GM08714 (cell line): ENCODE data around the gene HMGB4.

Experiments used
- H3K4me3 ChIP-seq: fragments of 200-500 bp; sonication (Bioruptor generic); 2 replicates; pipeline ENCODE4 v1.5.1; 2014; ENCODE audit warnings: mild to moderate bottlenecking, low read length, inconsistent platforms
- ZNF274 ChIP-seq: IDR thresholded peaks from 2 replicates; pipeline ENCODE4 v1.6.1; 2012; ENCODE audit warnings: mild to moderate bottlenecking, low read depth, low read length

The HMGB4 gene

GRCh38 chr1:33864460-33865389 lies 846 bp downstream of the HMGB4 start:
- no peak for TF ChIP-seq ZNF274
- H3K4me3 ChIP-seq: no peak overlapping the region

- no peak for TF ChIP-seq ZNF274
- H3K4me3 ChIP-seq: no peak overlapping the region
Observed at GRCh38 chr1:33866281-33866680, 2.4 kb downstream of the HMGB4 start.

- no peak for TF ChIP-seq ZNF274
Observed at GRCh38 chr1:33867684-33868083, 3.8 kb downstream of the HMGB4 start.

GRCh38 chr1:33872275-33872674 lies 8.4 kb downstream of the HMGB4 start:
- H3K4me3 ChIP-seq: no peak overlapping the region
- no peak for TF ChIP-seq ZNF274

More at GRCh38 chr1:33867684-33868083, 3.8 kb downstream of the HMGB4 start:
- H3K4me3 ChIP-seq: no peak overlapping the region

- H3K4me3 ChIP-seq: no peak overlapping the region
- no peak for TF ChIP-seq ZNF274
Observed at GRCh38 chr1:33872683-33873082, 8.8 kb downstream of the HMGB4 start.

- TF ChIP-seq ZNF274: no peak
- no peak overlapping the region for H3K4me3 ChIP-seq
Observed at GRCh38 chr1:33874636-33875035, 10.8 kb downstream of the HMGB4 start.

- no peak overlapping the region for H3K4me3 ChIP-seq
- no peak for TF ChIP-seq ZNF274
Observed at GRCh38 chr1:33875862-33876261, 12.0 kb downstream of the HMGB4 start.

- TF ChIP-seq ZNF274: no peak
- H3K4me3 ChIP-seq: no peak overlapping the region
Observed at GRCh38 chr1:33876970-33877650, 13.2 kb downstream of the HMGB4 start.

- H3K4me3 ChIP-seq: no peak overlapping the region
- TF ChIP-seq ZNF274: no peak
Observed at GRCh38 chr1:33878392-33878791, 14.5 kb downstream of the HMGB4 start.

GRCh38 chr1:33880305-33880704 lies 16.4 kb downstream of the HMGB4 start:
- TF ChIP-seq ZNF274: no peak
- no peak overlapping the region for H3K4me3 ChIP-seq

- no peak for TF ChIP-seq ZNF274
Observed at GRCh38 chr1:33886496-33886895, 22.6 kb downstream of the HMGB4 start.

GRCh38 chr1:33893147-33893830 lies 29.4 kb downstream of the HMGB4 start:
- no peak for TF ChIP-seq ZNF274

More at GRCh38 chr1:33886496-33886895, 22.6 kb downstream of the HMGB4 start:
- H3K4me3 ChIP-seq: no peak overlapping the region

GRCh38 chr1:33895396-33895795 lies 31.5 kb downstream of the HMGB4 start:
- no peak overlapping the region for H3K4me3 ChIP-seq
- TF ChIP-seq ZNF274: no peak

More at GRCh38 chr1:33893147-33893830, 29.4 kb downstream of the HMGB4 start:
- H3K4me3 ChIP-seq: no peak overlapping the region

GRCh38 chr1:33895976-33896375 lies 32.1 kb downstream of the HMGB4 start:
- no peak for TF ChIP-seq ZNF274
- H3K4me3 ChIP-seq: no peak overlapping the region
